ENCODE results near the gene SORL1.
"Not testable (repeated sequence)": the region's sequence is repeated elsewhere in the genome, so short reads cannot be mapped to it uniquely, and the experiment has no call there.

Gene SORL1

GRCh38 chr11:121634273-121634672 is 182.2 kb downstream of the SORL1 start:
- no peak for DNase-seq

DNA sequence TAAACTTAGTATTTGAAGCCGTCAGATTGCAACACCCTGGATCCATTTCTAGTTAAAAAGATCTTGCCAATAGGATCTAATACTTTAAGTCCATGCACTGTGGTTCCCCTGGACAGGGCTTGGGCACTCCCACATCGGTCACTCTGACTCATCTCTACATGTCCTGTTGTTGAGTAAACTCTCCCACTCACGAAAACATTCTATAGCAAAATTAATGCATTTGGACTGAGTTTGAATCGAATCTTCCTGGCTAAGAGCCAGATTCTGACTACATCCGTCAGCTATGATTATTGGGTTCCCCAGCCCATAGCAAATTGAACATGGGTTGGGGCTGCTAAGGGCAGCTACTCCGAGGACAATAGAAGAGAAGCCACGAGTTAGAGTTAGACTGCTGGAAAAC is 182.8 kb downstream of the SORL1 start:
- no peak for DNase-seq

GRCh38 chr11:121636081-121636799 is 184.1 kb downstream of the SORL1 start:
- DNase-seq: no peak

DNA sequence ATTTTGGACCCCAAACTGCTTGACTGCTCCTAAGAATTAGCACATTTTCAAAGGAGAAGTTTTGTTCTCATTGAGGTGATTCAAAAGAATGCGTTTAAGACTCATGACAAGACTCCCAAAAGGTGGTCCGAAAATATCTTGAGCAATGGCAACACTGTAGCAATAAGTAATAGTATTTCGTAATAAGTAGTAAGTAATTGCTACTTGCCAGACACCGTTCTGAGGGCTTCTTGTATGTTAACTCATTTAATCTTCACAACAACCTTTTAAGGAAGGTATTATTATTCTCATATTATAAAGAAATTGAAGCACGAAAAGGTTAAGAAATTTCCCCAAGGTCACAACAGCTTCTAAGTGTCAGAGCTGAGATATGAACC is 184.7 kb downstream of the SORL1 start:
- no peak for DNase-seq

GRCh38 chr11:121637587-121637986 is 185.5 kb downstream of the SORL1 start:
- not testable (repeated sequence) for DNase-seq

DNA sequence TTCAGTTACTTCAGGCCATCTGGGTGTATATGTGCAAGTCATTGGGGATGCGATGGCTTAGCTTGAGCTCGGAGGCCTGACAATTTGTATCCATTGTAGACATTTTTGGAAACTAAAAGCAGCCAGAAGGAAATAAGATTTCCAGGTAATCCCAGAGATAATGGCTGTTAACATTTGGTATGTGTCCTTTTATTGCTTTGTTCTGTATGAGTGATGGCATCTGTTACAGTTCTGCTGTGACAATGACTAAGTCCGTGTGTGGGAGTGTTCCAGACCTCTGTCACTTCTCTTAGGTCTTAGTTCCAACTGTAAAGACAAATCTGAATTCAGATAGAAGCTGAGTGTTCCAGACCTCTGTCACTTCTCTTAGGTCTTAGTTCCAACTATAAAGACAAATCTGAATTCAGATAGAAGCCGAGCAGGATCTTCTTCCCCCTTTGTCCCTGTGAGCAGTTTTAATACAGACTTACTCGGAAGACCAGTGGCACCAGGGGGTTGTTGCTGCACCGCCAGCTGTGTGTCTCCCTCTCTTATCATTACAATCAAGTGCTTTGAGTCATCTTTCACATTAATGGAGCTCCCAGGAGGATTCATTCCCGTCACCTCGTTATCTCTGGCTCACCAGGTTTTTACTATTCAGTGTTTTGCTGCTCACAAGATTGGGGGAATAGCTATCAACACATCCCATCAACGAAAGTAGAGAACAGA is 191.5 kb downstream of the SORL1 start:
- DNase-seq: no peak

DNA sequence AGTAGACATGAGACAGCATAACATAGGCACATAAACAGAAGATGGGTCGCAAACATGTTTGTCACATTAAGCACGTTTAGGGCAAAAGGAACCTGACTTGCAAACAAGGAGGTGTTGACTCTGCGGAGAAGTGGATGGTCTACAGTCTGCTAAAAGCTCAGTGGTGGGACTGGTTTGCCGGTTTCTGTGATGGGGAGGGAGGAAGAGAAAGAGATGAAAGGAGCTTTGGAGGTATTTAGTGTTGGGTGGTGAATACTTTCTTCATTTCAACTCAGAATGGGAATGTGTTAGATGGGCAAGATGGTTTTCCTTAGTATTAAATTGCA is 192.0 kb downstream of the SORL1 start:
- no peak for DNase-seq

- no peak for DNase-seq
Observed at GRCh38 chr11:121645001-121645400, 192.9 kb downstream of the SORL1 start.

- DNase-seq: no peak
Observed at GRCh38 chr11:121645596-121645995, 193.5 kb downstream of the SORL1 start.

GRCh38 chr11:121648306-121648705 is 196.2 kb downstream of the SORL1 start:
- DNase-seq: no peak

- no peak for DNase-seq
Observed at GRCh38 chr11:121649798-121650197, 197.7 kb downstream of the SORL1 start.

GRCh38 chr11:121650351-121651256 is 198.5 kb downstream of the SORL1 start:
- peak; percentile 76 for DNase-seq

DNA sequence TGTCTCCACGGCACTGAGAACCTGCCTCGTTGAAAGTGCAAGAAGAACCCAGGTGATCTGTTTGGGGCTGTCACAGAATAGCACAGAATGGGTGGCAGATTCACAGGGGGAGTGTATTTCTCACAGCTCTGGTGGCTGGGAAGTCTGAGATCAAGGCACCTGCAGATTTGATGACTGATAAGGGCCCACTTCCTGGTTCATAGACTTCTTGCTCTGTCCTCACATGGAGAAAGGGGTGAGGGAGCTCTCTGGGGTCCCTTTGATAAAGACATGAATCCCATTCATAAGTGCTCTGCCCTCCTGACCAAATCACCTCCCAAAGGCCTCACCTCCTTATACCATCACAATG is 199.1 kb downstream of the SORL1 start:
- no peak for DNase-seq

DNA sequence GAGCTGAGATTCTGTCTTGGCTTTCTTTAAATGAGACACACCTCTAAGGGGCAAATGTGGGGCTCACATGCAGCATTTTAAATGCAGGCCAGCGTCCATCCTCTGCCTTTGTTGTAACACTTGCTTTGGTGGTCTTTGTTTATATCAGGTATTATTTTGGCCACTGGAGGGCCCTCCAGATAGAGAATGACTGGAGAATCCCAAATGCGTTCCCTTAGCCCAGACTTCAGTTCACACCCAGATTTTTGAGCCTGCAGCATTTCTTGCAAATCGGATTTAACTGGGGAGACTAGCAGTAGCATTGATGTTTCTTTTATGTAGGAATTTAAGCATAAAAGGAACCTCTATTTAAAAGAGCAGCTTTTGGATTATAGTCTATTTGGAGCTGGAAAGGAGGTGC is 200.9 kb downstream of the SORL1 start:
- no peak for DNase-seq

- DNase-seq: no peak
Observed at GRCh38 chr11:121654259-121654842, 202.2 kb downstream of the SORL1 start.

DNA sequence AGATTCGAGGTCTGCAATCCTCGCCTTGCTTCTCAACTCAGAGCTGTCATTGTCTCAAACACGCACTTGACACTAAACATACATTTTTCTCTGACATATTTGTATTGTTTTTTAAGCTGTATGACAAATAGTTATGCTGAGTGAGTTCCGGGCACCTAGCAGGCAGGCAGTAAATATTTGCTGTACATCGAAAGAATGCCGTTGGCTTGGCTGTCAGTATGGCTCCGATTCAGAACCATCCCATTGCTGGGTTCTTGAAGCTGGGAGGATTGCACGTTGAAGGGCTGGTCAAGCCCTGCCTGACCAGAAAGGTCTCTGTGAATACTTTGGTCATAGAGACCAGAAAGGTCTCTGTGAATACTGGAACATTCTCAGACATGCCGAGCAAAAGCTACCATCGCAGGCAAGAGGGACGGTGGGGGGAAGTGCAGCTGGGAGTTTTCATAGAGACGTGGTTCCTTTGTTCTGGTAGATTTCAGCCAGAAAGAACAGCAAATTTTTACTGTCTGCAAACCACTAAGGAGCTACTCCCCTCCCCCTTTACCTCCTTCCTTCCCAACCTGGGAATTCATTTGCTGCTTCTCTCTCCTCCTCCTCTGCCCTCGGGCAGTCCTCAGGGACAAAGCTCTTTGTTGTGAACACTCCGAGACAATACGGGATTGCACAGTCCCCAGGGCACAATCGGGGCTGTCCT is 202.9 kb downstream of the SORL1 start:
- DNase-seq: no peak

DNA sequence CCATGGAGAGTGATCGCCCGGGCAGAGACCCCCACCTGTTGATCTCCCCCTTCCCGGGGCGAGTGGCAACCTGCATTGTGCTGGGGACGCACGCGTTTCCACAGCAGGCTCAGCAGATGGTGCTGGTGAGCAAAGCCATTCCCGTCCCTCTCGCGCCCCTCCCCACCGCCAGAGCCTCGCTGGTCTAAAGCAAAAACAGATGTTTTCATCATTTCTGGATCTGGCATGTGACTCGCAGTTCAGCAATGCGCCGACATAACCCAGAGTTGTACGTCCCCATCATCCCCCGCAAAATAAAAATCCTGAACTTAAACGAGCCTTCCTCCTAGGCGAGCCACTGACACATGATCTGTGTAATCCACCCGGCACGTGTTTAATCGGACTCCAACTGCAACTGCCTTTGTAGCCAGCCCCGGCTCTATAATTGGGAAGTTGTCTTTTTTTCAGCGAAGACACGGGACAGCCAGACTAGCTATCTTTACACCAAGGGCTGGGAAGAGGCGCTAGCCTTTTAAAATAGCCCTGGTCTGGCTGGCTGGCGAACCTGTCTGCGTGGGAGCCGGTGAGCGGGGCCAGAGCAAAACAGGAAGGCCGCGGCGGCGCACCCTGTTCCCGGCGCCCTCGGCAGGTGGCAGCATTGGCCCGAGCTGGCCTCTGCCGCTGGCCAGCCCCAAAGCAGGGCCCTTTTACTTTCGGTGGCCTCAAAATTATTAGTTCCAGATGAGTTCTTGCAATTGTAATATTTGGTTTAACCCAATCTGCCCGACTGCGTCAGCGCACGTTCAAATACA is 203.6 kb downstream of the SORL1 start:
- peak; percentile 69 for DNase-seq

- no peak for DNase-seq
Observed at GRCh38 chr11:121656328-121657090, 204.4 kb downstream of the SORL1 start.

DNA sequence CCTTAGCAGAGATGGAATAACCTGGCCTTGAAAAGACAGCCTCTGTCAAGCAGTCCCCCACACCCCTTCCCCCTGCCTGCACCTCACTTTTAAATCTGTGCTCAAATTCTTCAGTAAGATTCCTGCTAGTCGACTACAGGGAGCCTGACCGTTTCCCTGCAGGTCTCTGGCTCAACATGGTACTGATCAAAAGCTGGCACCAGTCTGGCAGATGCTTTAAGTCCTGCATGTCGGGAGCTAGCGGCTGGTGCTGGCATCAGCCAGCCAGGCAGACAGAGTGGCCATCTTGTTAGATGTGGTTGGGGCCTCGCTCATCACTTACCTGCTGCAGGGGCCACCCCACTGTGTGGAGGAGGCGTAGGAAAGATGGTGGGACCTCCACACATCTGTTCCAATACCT is 205.0 kb downstream of the SORL1 start:
- no peak for DNase-seq

DNA sequence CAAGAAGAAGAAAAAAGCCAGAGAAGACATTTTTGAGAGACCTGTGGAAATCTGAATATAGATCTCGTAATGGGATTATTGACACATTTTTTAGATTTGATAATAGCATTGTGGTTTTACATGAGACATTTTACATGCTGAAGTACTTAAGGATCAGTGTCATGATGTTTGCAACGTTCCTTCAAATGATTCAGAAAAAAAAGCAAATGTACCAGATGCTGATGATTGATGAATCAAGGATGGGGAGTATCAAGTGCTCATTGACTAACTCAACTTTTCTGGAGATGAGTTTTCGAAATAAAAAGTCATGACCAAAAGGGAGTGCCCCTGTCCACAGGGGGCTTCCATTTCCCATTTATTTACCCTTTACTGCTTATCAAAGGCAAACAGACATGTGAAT is 207.7 kb downstream of the SORL1 start:
- DNase-seq: no peak

DNA sequence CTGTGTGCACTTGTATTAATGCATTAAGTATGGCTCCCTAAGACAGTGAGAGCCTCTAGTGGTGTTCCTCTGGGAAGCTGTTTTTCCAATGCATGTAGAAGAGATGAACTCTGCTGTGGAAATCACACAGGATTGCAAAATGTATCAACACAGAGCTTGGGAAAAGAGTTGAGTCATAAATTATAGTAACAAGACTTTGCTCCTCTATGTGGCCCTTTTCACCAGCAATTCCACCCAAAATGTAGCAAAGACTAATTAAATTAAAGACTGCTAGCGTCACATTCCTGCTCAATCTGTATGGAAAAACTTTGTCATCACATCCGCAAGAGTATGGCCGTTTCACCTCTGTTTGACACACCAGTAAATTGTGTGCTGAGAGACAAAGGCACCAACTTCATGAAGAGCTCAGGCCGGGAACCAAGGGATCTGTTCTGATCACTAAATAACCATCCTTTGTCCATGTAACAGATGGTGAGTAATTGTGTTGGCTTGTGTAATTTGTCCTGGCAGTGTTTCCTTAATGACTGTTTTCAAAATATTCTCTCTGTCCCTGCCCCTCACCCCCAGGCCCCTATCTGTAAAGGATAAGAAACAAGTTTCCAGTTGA is 209.9 kb downstream of the SORL1 start:
- DNase-seq: no peak

Measured in activated CD4-positive, alpha-beta T cell treated with anti-CD3 and anti-CD28 coated beads, Interleukin-2, amount 50 U/mL, for 16 hours (primary cell).